HG03457 (cell line): ENCODE results near the gene TNIP1.

Experiments used
- ATAC-seq: cut with Tn5 transposase; IDR thresholded peaks from one replicate; pipeline ENCODE4 v1.9.1; 2021; ENCODE audit warnings: moderate number of reproducible peaks; ENCODE audit not compliant: unreplicated experiment

TNIP1 gene

GRCh38 chr5:151106043-151106442 lies 25.2 kb upstream of the TNIP1 start:
- no peak for ATAC-seq

GRCh38 chr5:151105561-151105960 lies 24.7 kb upstream of the TNIP1 start:
- no peak for ATAC-seq

- no peak for ATAC-seq
Observed at GRCh38 chr5:151104795-151105194, 24.0 kb upstream of the TNIP1 start.

GRCh38 chr5:151101746-151102145 lies 20.9 kb upstream of the TNIP1 start:
- no peak for ATAC-seq

GRCh38 chr5:151101151-151101550 lies 20.3 kb upstream of the TNIP1 start:
- no peak for ATAC-seq

- ATAC-seq = no peak
Observed at GRCh38 chr5:151100681-151101080, 19.8 kb upstream of the TNIP1 start.

- ATAC-seq = no peak
Observed at GRCh38 chr5:151098768-151099121, 17.9 kb upstream of the TNIP1 start.

GRCh38 chr5:151097820-151098767 lies 17.3 kb upstream of the TNIP1 start:
- no peak for ATAC-seq

GRCh38 chr5:151097061-151097460 lies 16.2 kb upstream of the TNIP1 start:
- ATAC-seq = no peak

- no peak for ATAC-seq
Observed at GRCh38 chr5:151096001-151096373, 15.2 kb upstream of the TNIP1 start.

- ATAC-seq = no peak
Observed at GRCh38 chr5:151095341-151096000, 14.6 kb upstream of the TNIP1 start.

- ATAC-seq = no peak
Observed at GRCh38 chr5:151094852-151095245, 14.0 kb upstream of the TNIP1 start.

GRCh38 chr5:151094030-151094851 lies 13.4 kb upstream of the TNIP1 start:
- ATAC-seq = peak; percentile 69

GRCh38 chr5:151093476-151093889 lies 12.6 kb upstream of the TNIP1 start:
- no peak for ATAC-seq

- no peak for ATAC-seq
Observed at GRCh38 chr5:151092762-151093161, 11.9 kb upstream of the TNIP1 start.

- ATAC-seq = no peak
Observed at GRCh38 chr5:151089726-151090125, 8.9 kb upstream of the TNIP1 start.

GRCh38 chr5:151088986-151089385 lies 8.2 kb upstream of the TNIP1 start:
- ATAC-seq = no peak

- no peak for ATAC-seq
Observed at GRCh38 chr5:151087486-151087885, 6.7 kb upstream of the TNIP1 start.

- peak; percentile 67 for ATAC-seq
Observed at GRCh38 chr5:151086905-151087360, 6.1 kb upstream of the TNIP1 start.

GRCh38 chr5:151086192-151086869 lies 5.5 kb upstream of the TNIP1 start:
- ATAC-seq = no peak
